ENCODE data around the gene PI4KB. TPM values are rescaled to one million over a fixed set of nuclear protein-coding genes. Genes with fewer than 3 reads are reported as not detected.

Gene PI4KB
- total and polyA plus RNA-seq, 2 of the 4 experiments (the other 2 are of a cell fraction), result 82.4 to 94.5 TPM

- Histone ChIP-seq H4K8ac (ENCODE audit: low read depth in 2 of 2, low read length in 2 of 2) (no peak overlapping the region), H4K91ac (ENCODE audit: insufficient read depth, low read depth, low read length) (no peak overlapping the region), H3K4me2 (ENCODE audit: low read depth, low read length) (no peak overlapping the region), H3K27me3 (ENCODE audit: control insufficient read depth, insufficient read depth, low read length) (no peaks in the 10 kb centered on the region), H3K56ac (ENCODE audit: extremely low read depth, insufficient read depth, low read length) (no peak overlapping the region), H3K36me3 (ENCODE audit: control insufficient read depth, insufficient read depth, low read length) (peaks cover 54% of the 10 kb centered on the region), H3K79me1 (ENCODE audit: low read depth in 1 of 2, low read length in 2 of 2) (peaks cover 13 to 17% of the 10 kb centered on the region in 2 experiments), H3K4me3 (ENCODE audit: insufficient read depth, low read depth, low read length) (no peak overlapping the region), H2BK20ac (ENCODE audit: low read depth, low read length) (no peak overlapping the region), H2BK120ac (ENCODE audit: low read depth, low read length) (no peak overlapping the region), H2BK5ac (ENCODE audit: low read depth, low read length, poor library complexity, severe bottlenecking) (no peak overlapping the region), H3K4ac (ENCODE audit: low read depth, low read length) (no peak overlapping the region), H4K20me1 (ENCODE audit: insufficient read depth, low read length) (0 out of 2 replicates have a peak, but pooled peaks cover 4% of the 10 kb centered on the region), H4K5ac (ENCODE audit: low read depth, low read length) (no peak overlapping the region), H3K23ac (ENCODE audit: low read depth, low read length) (no peak overlapping the region), H3K27ac (ENCODE audit: insufficient read depth, low read length) (no peak overlapping the region), H2AFZ (replicated peaks; ENCODE audit: low read length, poor library complexity) (no peak overlapping the region), H3K9ac (ENCODE audit: low read depth, low read length) (no peak overlapping the region), H2AK9ac (replicated peaks; ENCODE audit: low read depth, low read length, poor library complexity) (no peak overlapping the region), H2BK15ac (ENCODE audit: low read depth, low read length) (no peak overlapping the region), H3K18ac (ENCODE audit: low read depth, low read length) (no peak overlapping the region), H3K9me3 (ENCODE audit: control insufficient read depth, insufficient read depth, low read length) (no peaks in the 10 kb centered on the region), H3K4me1 (ENCODE audit: control insufficient read depth, insufficient read depth, low read length) (peaks cover 7% of the 10 kb centered on the region), H3K14ac (replicated peaks; ENCODE audit: low read depth, low read length) (no peak overlapping the region), H3K9me1 (ENCODE audit: insufficient read depth, low read length) (no peaks in the 10 kb centered on the region), H2AK5ac (ENCODE audit: low read depth, low read length) (no peak overlapping the region)
- TF ChIP-seq NFE2L2 (IDR thresholded peaks at IDR 0.05; ENCODE audit: low read depth, low read length) (no peak), FOS (IDR thresholded peaks at IDR 0.05; ENCODE audit: low read depth, low read length) (no peak), BHLHE40 (IDR thresholded peaks at IDR 0.05; ENCODE audit: low read depth, low read length) (no peak), CTCF (conservative IDR thresholded peaks at IDR 0.05; ENCODE audit: low read depth, low read length) (no peak), SMC3 (IDR thresholded peaks at IDR 0.05; ENCODE audit: low read depth, low read length) (no peak), MAFK (IDR thresholded peaks at IDR 0.05; ENCODE audit: low read depth, low read length) (no peak)
- dilution Hi-C loops (cut with HindIII; ENCODE audit: low sequenced_read_pairs, unreplicated experiment) (no loop called here), intact Hi-C loops (cut with micrococcal nuclease) (no loop called here), in situ Hi-C loops (cut with MboI; ENCODE audit: low sequenced_read_pairs) (no loop called here)
- BruUV-seq (replicated peaks), result no TSS peak
- ATAC-seq (ENCODE audit: low read depth), result no peak
- no CpG with 5 or more reads among the region's 2 CpGs for WGBS, 2 experiments (ENCODE audit: extremely low coverage in 2 of 2, insufficient read length in 1 of 2)
- ChIA-PET CTCF (no interaction called here), POLR2A (ENCODE audit: unreplicated experiment) (no interaction called here)
- no peak for DNase-seq
Measured at GRCh38 chr1:151246786-151247185, 80.4 kb downstream of the PI4KB start.

Data from IMR-90 (cell line).